Fibroblast of pulmonary artery (primary cell): ENCODE data around the gene COL25A1.
A peak's percentile ranks its signal among the peaks of the same experiment; 100 is the strongest.
"Not testable (repeated sequence)": the region's sequence is repeated elsewhere in the genome, so short reads cannot be mapped to it uniquely, and the experiment has no call there.

Experiments used
- DNase-seq: peaks from one replicate; pipeline ENCODE4 v3.0.0-alpha.2; 2010; ENCODE audit warnings: low read depth
- H3K4me3 ChIP-seq: replicated peaks from 2 replicates; pipeline ENCODE4 v1.5.1; 2011; ENCODE audit warnings: low read depth, mild to moderate bottlenecking, control low read depth, low read length, moderate library complexity
- TF ChIP-seq, protein P1 (sequence below): IDR thresholded peaks from 2 replicates; pipeline ENCODE4 v1.5.1; 2011; ENCODE audit warnings: mild to moderate bottlenecking, control low read depth, low read length, inconsistent platforms; ENCODE audit errors: missing control alignments

Gene COL25A1

DNA sequence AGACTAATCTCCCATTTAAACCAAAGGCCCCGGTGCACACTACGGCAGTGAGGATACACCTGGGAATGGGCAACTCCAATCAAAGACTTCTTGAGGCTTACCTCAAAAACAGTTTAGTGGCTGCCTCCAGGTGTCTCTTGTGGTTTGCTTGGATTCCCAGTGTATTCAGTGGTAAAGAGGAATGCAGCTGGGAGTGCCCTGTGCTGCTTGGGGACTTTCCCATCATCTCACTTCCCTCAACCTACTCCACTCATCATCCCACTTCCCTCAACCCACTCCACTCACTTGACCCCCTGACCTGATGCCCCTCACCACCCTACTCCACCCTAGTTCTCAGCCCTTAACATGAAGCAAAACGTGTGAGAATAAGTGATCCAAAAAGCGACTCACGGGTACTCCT, 362.3 kb downstream of the COL25A1 start:
- TF ChIP-seq, protein P1, sequence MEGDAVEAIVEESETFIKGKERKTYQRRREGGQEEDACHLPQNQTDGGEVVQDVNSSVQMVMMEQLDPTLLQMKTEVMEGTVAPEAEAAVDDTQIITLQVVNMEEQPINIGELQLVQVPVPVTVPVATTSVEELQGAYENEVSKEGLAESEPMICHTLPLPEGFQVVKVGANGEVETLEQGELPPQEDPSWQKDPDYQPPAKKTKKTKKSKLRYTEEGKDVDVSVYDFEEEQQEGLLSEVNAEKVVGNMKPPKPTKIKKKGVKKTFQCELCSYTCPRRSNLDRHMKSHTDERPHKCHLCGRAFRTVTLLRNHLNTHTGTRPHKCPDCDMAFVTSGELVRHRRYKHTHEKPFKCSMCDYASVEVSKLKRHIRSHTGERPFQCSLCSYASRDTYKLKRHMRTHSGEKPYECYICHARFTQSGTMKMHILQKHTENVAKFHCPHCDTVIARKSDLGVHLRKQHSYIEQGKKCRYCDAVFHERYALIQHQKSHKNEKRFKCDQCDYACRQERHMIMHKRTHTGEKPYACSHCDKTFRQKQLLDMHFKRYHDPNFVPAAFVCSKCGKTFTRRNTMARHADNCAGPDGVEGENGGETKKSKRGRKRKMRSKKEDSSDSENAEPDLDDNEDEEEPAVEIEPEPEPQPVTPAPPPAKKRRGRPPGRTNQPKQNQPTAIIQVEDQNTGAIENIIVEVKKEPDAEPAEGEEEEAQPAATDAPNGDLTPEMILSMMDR = no peak
- no peak for DNase-seq
- H3K4me3 ChIP-seq = no peak overlapping the region

DNA sequence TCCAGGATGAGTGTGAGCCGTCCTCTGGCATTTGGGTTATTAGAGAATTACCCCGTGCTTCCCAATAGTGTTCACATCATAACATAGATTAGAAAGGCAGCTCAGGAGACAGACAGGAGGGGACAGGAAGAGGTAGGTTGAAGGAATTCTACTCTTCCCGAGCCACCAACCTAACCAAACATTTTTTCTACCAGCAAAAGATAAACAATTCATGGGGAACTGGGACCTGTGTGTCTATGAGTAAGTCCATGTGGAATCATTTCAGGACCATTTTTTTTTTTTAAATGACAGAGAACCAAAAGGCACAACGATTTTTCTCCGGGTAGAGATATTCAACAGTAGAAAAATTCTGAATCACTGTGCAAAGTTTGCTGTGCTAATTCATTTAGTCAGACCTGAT, 365.4 kb downstream of the COL25A1 start:
- H3K4me3 ChIP-seq = no peak overlapping the region
- DNase-seq = no peak
- TF ChIP-seq, protein P1 = no peak

DNA sequence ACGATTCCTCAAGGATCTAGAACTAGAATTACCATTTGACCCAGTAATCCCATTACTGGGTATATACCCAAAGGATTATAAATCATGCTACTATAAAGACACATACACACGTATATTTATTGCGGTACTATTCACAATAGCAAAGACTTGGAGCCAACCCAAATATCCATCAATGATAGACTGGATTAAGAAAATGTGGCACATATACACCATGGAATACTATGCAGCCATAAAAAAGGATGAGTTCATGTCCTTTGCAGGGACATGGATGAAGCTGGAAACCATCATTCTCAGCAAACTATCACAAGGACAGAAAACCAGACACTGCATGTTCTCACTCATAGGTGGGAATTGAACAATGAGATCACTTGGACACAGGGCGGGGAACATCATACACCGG, 368.5 kb downstream of the COL25A1 start:
- DNase-seq, H3K4me3 ChIP-seq: not testable (repeated sequence)

DNA sequence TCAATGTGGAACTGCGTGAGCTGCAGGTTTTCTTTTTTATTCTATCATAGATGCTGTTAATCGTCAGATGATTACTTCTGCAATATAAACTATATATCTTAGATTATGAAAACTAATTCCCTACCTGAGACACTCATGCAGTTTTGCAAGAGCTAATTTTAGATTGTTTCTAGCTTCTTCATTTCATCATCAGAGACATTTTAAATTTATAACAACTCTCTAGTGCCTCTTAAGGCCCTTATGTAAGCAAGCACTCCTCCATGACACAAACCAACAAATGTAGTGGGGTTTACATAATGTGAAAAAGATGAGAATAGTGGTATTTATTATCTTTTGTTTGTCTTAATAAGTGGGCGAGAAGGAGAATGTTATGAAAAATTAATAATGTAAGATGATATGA, 369.4 kb downstream of the COL25A1 start:
- TF ChIP-seq, protein P1 = no peak
- DNase-seq = no peak
- H3K4me3 ChIP-seq = no peak overlapping the region

DNA sequence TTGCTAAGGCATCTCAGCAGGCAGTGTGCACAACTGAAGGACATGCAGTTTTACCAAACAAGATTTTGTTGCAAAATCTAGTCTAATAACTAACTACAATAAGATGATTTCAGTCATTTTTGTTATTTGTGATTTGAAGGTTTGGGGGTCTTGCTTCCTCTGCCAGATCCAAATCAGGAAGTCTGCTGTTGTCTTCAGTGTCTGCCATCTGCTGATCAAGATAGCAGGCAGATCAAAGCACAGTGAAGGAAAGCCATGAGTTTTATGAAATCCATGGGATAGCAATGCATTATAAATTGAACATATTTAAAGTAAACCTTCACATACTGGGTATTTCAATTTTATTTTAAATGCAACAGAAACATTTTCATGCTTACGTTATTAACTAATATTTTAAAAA, 370.5 kb downstream of the COL25A1 start:
- no peak for DNase-seq
- no peak overlapping the region for H3K4me3 ChIP-seq
- TF ChIP-seq, protein P1 = no peak

DNA sequence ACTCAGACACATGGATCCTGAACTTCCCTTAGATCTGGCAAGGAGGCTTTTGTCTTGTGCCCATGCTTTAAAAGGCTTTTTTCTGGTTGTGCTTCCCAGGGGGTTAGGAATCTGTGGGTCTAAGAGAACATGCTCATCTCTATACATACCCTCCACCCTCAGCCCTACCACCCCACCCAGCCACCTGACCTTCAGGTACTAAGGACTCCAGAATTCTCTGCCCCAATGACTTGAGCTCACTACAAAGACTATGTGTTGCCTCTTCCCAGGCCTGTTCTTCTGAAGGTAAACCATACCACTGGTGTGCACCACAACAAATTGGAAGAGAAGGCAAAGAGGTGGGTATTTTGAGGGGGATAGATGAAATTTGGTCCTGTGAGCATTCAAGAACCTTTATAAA, 372.3 kb downstream of the COL25A1 start:
- no peak overlapping the region for H3K4me3 ChIP-seq
- no peak for DNase-seq
- TF ChIP-seq, protein P1 = no peak

GRCh38 chr4:108926781-108927180, 375.7 kb downstream of the COL25A1 start:
- no peak for DNase-seq
- TF ChIP-seq, protein P1 = no peak
- H3K4me3 ChIP-seq = no peak overlapping the region

DNA sequence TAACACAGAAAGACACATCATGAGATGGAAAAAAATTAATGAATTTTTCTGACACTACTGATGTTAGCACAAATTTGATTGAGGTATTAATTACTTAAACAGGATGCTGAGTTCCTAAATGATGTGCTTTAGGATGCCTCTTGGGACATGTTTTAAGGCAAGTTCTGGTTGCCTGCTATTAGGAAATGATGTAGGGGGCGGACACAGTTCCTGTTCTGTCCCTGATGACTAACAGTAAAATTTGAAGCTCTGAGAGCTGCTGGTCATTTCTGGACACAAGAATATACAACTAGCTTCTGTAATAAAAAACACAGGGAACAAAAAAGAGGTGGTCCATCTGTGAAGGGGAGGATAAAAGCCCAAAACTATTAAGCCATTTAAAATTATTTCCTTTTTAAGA, 376.4 kb downstream of the COL25A1 start:
- peak; percentile 35 for DNase-seq
- no peak overlapping the region for H3K4me3 ChIP-seq
- TF ChIP-seq, protein P1 = no peak
